DND-41 (cell line): Measurements from ENCODE around the gene KCMF1.

Experiments used
- ATAC-seq: fragments of 200-7000 bp; cut with Tn5 transposase; 3 replicates; pipeline ENCODE4 v1.9.1; 2021; ENCODE audit warnings: low read depth; ENCODE audit not compliant: insufficient read depth
- DNase-seq: peaks from one replicate; pipeline ENCODE4 v3.0.0-alpha.2; 2020
- H2AFZ ChIP-seq: 2 replicates; pipeline ENCODE4 v1.6.0; 2012; ENCODE audit warnings: low read depth, low read length
- H3K27ac ChIP-seq: 2 replicates; pipeline ENCODE4 v1.5.1; 2012; ENCODE audit warnings: low read length, inconsistent platforms
- H3K27me3 ChIP-seq: fragments of 200-600 bp; sonication (generic); 2 replicates; pipeline ENCODE4 v1.6.0; 2012; ENCODE audit warnings: low read length, mild to moderate bottlenecking, inconsistent platforms; ENCODE audit not compliant: insufficient read depth, poor library complexity
- H3K36me3 ChIP-seq: 2 replicates; pipeline ENCODE4 v1.5.1; 2012; ENCODE audit warnings: low read length, inconsistent platforms; ENCODE audit not compliant: insufficient read depth
- H3K4me1 ChIP-seq: 2 replicates; pipeline ENCODE4 v1.5.1; 2012; ENCODE audit warnings: mild to moderate bottlenecking, low read length; ENCODE audit not compliant: insufficient read depth
- H3K4me2 ChIP-seq: 2 replicates; pipeline ENCODE4 v1.6.0; 2012; ENCODE audit warnings: mild to moderate bottlenecking, moderate library complexity, low read length, inconsistent platforms; ENCODE audit not compliant: insufficient read depth
- H3K4me3 ChIP-seq, 2 experiments: fragments of 200-600 bp in 1 of 2; shearing (Covaris generic) in 1 of 2; 2 replicates each; pipeline ENCODE4 v1.5.1; 2012 to 2016; ENCODE audit warnings: inconsistent platforms in 2 of 2, low read length in 2 of 2, mild to moderate bottlenecking in 2 of 2, low read depth in 1 of 2, moderate library complexity in 1 of 2
- H3K79me2 ChIP-seq: 2 replicates; pipeline ENCODE4 v1.6.0; 2012; ENCODE audit warnings: low read length, inconsistent platforms; ENCODE audit not compliant: insufficient read depth
- H3K9ac ChIP-seq: 2 replicates; pipeline ENCODE4 v1.6.0; 2012; ENCODE audit warnings: low read depth, mild to moderate bottlenecking, inconsistent platforms, low read length, moderate library complexity
- H3K9me3 ChIP-seq: 2 replicates; pipeline ENCODE4 v1.5.1; 2012; ENCODE audit warnings: low read length, moderate library complexity, mild to moderate bottlenecking, inconsistent platforms; ENCODE audit not compliant: insufficient read depth, severe bottlenecking
- H4K20me1 ChIP-seq: 2 replicates; pipeline ENCODE4 v1.6.0; 2012; ENCODE audit warnings: low read length; ENCODE audit not compliant: insufficient read depth
- EZH2 ChIP-seq: IDR thresholded peaks from 3 replicates; pipeline ENCODE4 v1.6.1; 2012; ENCODE audit warnings: borderline replicate concordance, low read depth, mild to moderate bottlenecking, moderate library complexity, low read length, inconsistent platforms; ENCODE audit not compliant: severe bottlenecking
- TF ChIP-seq, protein P1 (sequence below): IDR thresholded peaks from 2 replicates; pipeline ENCODE4 v1.5.1; 2012; ENCODE audit warnings: borderline replicate concordance, low read length, moderate library complexity, mild to moderate bottlenecking; ENCODE audit not compliant: poor library complexity, severe bottlenecking; ENCODE audit errors: extremely low read depth

The KCMF1 gene

DNA sequence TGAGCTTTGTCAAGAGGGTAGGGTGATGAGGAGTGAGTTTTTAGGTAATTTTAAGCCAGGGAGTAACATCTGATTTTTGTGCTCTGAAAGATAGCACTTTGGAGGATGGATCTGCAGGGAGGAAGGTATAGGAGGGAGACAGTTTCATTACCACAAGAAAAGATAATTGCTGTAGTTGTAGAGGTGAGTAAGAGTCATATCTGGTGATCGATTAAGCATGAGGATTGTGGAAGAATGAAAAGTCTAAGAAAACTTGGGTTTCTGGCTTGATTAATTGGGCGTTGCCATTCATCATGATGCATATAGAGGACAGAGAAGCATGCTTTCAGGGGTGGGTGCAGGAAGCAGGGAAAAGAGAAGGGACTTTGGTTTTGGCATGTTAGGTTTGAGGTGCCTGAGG is 18.5 kb downstream of the KCMF1 start:
- H3K27ac ChIP-seq, result no peak overlapping the region
- DNase-seq (no peak), ATAC-seq (no peak)
- H3K9ac ChIP-seq, result no peak overlapping the region
- no peaks in the 10 kb centered on the region for H3K9me3 ChIP-seq
- H3K4me1 ChIP-seq, result no peaks in the 10 kb centered on the region
- H3K4me3 ChIP-seq, result no peak overlapping the region
- H3K36me3 ChIP-seq, result no peaks in the 10 kb centered on the region
- TF ChIP-seq, protein P1, sequence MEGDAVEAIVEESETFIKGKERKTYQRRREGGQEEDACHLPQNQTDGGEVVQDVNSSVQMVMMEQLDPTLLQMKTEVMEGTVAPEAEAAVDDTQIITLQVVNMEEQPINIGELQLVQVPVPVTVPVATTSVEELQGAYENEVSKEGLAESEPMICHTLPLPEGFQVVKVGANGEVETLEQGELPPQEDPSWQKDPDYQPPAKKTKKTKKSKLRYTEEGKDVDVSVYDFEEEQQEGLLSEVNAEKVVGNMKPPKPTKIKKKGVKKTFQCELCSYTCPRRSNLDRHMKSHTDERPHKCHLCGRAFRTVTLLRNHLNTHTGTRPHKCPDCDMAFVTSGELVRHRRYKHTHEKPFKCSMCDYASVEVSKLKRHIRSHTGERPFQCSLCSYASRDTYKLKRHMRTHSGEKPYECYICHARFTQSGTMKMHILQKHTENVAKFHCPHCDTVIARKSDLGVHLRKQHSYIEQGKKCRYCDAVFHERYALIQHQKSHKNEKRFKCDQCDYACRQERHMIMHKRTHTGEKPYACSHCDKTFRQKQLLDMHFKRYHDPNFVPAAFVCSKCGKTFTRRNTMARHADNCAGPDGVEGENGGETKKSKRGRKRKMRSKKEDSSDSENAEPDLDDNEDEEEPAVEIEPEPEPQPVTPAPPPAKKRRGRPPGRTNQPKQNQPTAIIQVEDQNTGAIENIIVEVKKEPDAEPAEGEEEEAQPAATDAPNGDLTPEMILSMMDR, result no peak
- no peak for TF ChIP-seq EZH2
- H3K27me3 ChIP-seq, result no peaks in the 10 kb centered on the region
- peaks cover 94% of the 10 kb centered on the region for H4K20me1 ChIP-seq
- peaks cover 99% of the 10 kb centered on the region for H3K79me2 ChIP-seq
- no peak overlapping the region for H3K4me2 ChIP-seq
- no peak overlapping the region for H2AFZ ChIP-seq

DNA sequence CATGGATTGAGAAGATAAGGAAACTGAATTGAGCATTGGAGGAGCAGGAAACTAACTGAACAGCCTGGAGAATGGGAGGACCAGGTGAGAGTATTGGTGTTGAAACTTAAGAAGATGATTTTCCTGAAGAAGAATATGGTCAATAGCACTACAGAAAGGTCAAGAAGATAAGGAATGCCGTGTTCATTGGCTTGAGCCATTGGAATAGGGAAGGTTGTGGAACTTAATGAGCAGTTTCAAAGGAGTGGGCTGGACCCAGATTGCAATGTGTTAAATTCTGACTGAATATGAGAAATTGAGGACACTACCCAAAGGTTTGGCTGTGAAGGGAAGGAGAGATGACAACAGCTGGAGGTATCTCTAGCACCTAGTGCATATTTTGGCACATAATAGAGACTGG is 19.0 kb downstream of the KCMF1 start:
- no peak overlapping the region for H2AFZ ChIP-seq
- no peaks in the 10 kb centered on the region for H3K27me3 ChIP-seq
- H3K4me2 ChIP-seq, result no peak overlapping the region
- peaks cover 99% of the 10 kb centered on the region for H3K79me2 ChIP-seq
- H4K20me1 ChIP-seq, result peaks cover 91% of the 10 kb centered on the region
- H3K9me3 ChIP-seq, result no peaks in the 10 kb centered on the region
- no peak overlapping the region for H3K9ac ChIP-seq
- no peak for ATAC-seq
- H3K4me3 ChIP-seq, result no peak overlapping the region
- H3K36me3 ChIP-seq, result no peaks in the 10 kb centered on the region
- no peak for DNase-seq
- no peaks in the 10 kb centered on the region for H3K4me1 ChIP-seq
- H3K27ac ChIP-seq, result no peak overlapping the region
- TF ChIP-seq, protein P1, result no peak
- TF ChIP-seq EZH2, result no peak

DNA sequence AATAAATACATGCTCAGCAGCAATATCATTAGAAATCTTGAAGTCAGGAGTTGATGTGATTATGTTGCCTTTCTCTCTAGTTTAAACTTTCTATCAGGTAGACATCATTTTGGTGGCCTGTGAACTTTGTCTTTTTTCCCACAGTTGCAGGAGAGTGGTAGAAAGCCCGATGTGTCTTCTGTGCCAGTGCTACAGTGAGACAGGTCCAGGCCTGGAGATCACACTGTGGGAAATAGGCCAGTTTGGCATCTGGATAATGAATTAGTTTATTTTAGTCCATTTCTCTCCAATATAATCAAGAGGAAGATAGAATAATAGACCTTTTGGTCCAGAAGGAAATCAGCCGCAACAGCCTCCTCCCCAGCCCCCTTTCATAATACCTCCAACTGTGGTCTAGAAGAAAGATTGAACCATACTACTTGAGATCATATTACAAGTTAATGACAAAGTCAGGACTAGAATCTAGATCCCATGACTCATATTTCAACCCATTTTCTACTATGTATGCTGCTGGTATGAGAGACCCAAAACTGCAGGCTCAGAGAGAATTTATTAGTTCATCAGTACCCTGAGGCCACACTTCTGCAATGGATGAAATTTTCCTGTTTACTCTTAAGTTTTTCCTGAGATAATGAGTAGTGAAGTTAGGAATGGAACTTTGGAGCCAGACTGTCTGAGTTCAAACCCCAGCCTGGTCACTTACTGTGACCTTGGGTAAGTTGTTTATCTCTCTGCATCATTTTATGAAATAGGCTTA is 20.6 kb downstream of the KCMF1 start:
- H3K4me1 ChIP-seq, result no peaks in the 10 kb centered on the region
- H4K20me1 ChIP-seq, result peaks cover 89% of the 10 kb centered on the region
- no peak for DNase-seq
- no peaks in the 10 kb centered on the region for H3K9me3 ChIP-seq
- no peak overlapping the region for H3K4me3 ChIP-seq
- no peak overlapping the region for H3K9ac ChIP-seq
- no peak overlapping the region for H3K27ac ChIP-seq
- H2AFZ ChIP-seq, result no peak overlapping the region
- H3K79me2 ChIP-seq, result peaks cover 99% of the 10 kb centered on the region
- no peaks in the 10 kb centered on the region; the same call in 1 of the 2 replicates for H3K36me3 ChIP-seq
- no peak for ATAC-seq
- no peak for TF ChIP-seq EZH2
- TF ChIP-seq, protein P1, result no peak
- no peaks in the 10 kb centered on the region for H3K27me3 ChIP-seq
- no peak overlapping the region for H3K4me2 ChIP-seq
